ENCODE data around the gene GRID2. TPM values are rescaled to one million over a fixed set of nuclear protein-coding genes. Genes with fewer than 3 reads are reported as not detected.

Gene GRID2
- total RNA-seq, 2 donors from 2014 or later: 0.28 TPM; not detected in 1

DNA sequence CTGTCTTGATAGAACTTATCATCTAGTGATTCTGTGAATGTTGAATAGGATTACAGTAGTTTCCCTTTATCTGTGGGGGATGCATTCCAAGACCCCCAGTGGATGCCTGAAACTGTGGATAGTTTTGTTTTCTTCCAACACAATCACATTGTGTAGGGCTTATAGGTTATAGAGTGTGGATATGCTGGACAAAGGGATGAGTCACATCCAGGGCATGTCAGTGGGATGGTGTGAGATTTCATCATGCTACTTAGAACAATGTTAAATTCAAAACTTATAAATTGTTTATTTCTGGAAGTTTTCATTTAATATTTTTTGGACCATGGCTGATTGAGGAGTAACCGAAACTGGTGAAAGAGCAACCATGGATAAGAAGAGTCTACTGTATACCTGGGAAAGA, 1092.5 kb downstream of the GRID2 start:
- Histone ChIP-seq H3K9me3 (no peaks in the 10 kb centered on the region), H3K4me3 (no peak overlapping the region), H3K27ac (no peak overlapping the region), H3K36me3 (no peaks in the 10 kb centered on the region), H3K4me1 (ENCODE audit: control insufficient read depth in 1 of 2, low read depth in 2 of 2) (peaks cover 0 to 3% of the 10 kb centered on the region in 2 donors), H3K27me3 (replicated peaks; ENCODE audit: insufficient read depth) (no peaks in the 10 kb centered on the region)
- DNase-seq (ENCODE audit: low spot score): no peak
- no peak for TF ChIP-seq CTCF (IDR thresholded peaks at IDR 0.05)
- no peak for ATAC-seq (ENCODE audit: insufficient number of reproducible peaks, low FRiP score, low read depth)

- Histone ChIP-seq H3K4me3 (no peak overlapping the region), H3K27me3 (replicated peaks; ENCODE audit: insufficient read depth) (no peaks in the 10 kb centered on the region), H3K9me3 (no peaks in the 10 kb centered on the region), H3K36me3 (no peaks in the 10 kb centered on the region), H3K27ac (no peak overlapping the region), H3K4me1 (ENCODE audit: control insufficient read depth in 1 of 2, low read depth in 2 of 2) (no peaks in the 10 kb centered on the region)
- ATAC-seq (ENCODE audit: insufficient number of reproducible peaks, low FRiP score, low read depth) (no peak), DNase-seq (ENCODE audit: low spot score) (no peak)
- no peak for TF ChIP-seq CTCF (IDR thresholded peaks at IDR 0.05)
These were observed 1099.8 kb downstream of the GRID2 start for GRCh38 chr4:93403571-93403970.

- Histone ChIP-seq H3K36me3 (no peaks in the 10 kb centered on the region), H3K4me3 (no peak overlapping the region), H3K9me3 (no peaks in the 10 kb centered on the region), H3K4me1 (ENCODE audit: control insufficient read depth in 1 of 2, low read depth in 2 of 2) (no peaks in the 10 kb centered on the region), H3K27me3 (replicated peaks; ENCODE audit: insufficient read depth) (no peaks in the 10 kb centered on the region), H3K27ac (no peak overlapping the region)
- DNase-seq (ENCODE audit: low spot score) (no peak), ATAC-seq (ENCODE audit: insufficient number of reproducible peaks, low FRiP score, low read depth) (no peak)
- no peak for TF ChIP-seq CTCF (IDR thresholded peaks at IDR 0.05)
These were observed 1103.9 kb downstream of the GRID2 start for GRCh38 chr4:93407493-93408275.

DNA sequence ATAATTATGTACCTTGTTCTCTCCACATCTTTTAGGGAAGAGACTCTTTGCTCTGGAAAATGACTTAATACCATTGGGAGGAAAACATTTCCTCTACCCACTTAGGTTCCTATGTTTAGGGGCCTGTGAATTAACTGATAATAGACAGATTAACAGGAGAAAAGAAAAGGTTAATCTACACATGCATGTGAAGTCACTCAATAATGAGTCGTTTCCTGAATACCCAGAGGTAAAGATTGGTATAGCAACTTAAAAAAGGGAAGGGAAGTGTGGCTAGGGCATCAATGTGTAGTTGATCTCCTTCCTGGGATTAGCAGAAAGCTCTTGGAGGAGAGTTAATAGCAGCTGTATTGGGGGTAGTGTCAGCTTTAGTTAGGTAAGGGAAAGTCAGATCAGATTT, 1105.3 kb downstream of the GRID2 start:
- H3K27me3 ChIP-seq (replicated peaks; ENCODE audit: insufficient read depth): no peaks in the 10 kb centered on the region
- DNase-seq (ENCODE audit: low spot score): no peak
- H3K9me3 ChIP-seq: no peaks in the 10 kb centered on the region
- no peaks in the 10 kb centered on the region for H3K4me1 ChIP-seq (ENCODE audit: control insufficient read depth in 1 of 2, low read depth in 2 of 2)
- H3K4me3 ChIP-seq: no peak overlapping the region
- ATAC-seq (ENCODE audit: insufficient number of reproducible peaks, low FRiP score, low read depth): no peak
- H3K27ac ChIP-seq: no peak overlapping the region
- no peak for TF ChIP-seq CTCF (IDR thresholded peaks at IDR 0.05)
- no peaks in the 10 kb centered on the region for H3K36me3 ChIP-seq

GRCh38 chr4:93414041-93414550, 1110.3 kb downstream of the GRID2 start:
- no peaks in the 10 kb centered on the region for H3K27me3 ChIP-seq (replicated peaks; ENCODE audit: insufficient read depth)
- no peak for ATAC-seq (ENCODE audit: insufficient number of reproducible peaks, low FRiP score, low read depth)
- H3K27ac ChIP-seq: no peak overlapping the region
- H3K4me3 ChIP-seq: no peak overlapping the region
- no peaks in the 10 kb centered on the region for H3K4me1 ChIP-seq (ENCODE audit: control insufficient read depth in 1 of 2, low read depth in 2 of 2)
- TF ChIP-seq CTCF (IDR thresholded peaks at IDR 0.05): no peak
- no peaks in the 10 kb centered on the region for H3K36me3 ChIP-seq
- DNase-seq (ENCODE audit: low spot score): no peak
- no peaks in the 10 kb centered on the region for H3K9me3 ChIP-seq

Data from thoracic aorta (tissue), 2 donors.